Body of pancreas (tissue), 4 donors: Measurements from ENCODE around the gene LY6G6D. TPM values are rescaled to one million over a fixed set of nuclear protein-coding genes. Genes with fewer than 3 reads are reported as not detected.

ENCODE experiments used
- ATAC-seq: fragments of 150-250 bp; one replicate; pipeline ENCODE4 v1.9.1; 2016
- DNase-seq, 4 donors: peaks; one replicate each; pipeline ENCODE4 v3.0.0-alpha.2; 2019
- H3K27ac ChIP-seq, 4 donors: fragments of 200-600 bp; sonication (generic); 1 replicate in 3 of 4; 2 replicates in 1 of 4; pipeline versions ENCODE4 v1.5.1 to v1.6.1; 2016 to 2019; ENCODE audit warnings: mild to moderate bottlenecking in 1 of 4, mixed read lengths in 1 of 4, moderate library complexity in 1 of 4
- H3K27me3 ChIP-seq, 2 donors: fragments of 200-600 bp; sonication (generic); one replicate each; pipeline ENCODE4 v1.6.0; 2016; ENCODE audit warnings: mild to moderate bottlenecking in 1 of 2
- H3K36me3 ChIP-seq, 2 donors: fragments of 200-600 bp; sonication (generic); replicated peaks in 1 of 2; 2 replicates each; pipeline ENCODE4 v1.5.1; 2016; ENCODE audit warnings: low read depth in 2 of 2; ENCODE audit not compliant: insufficient read depth in 1 of 2
- H3K4me1 ChIP-seq: fragments of 200-600 bp; sonication (generic); one replicate; pipeline ENCODE4 v1.6.0; 2016
- H3K4me3 ChIP-seq, 2 donors: fragments of 200-600 bp; sonication (generic); 1 replicate in 1 of 2; 2 replicates in 1 of 2; pipeline ENCODE4 v1.5.1; 2016 to 2019
- H3K9me3 ChIP-seq, 3 donors: fragments of 200-600 bp; sonication (generic); 1 replicate in 2 of 3; 2 replicates in 1 of 3; pipeline ENCODE4 v1.5.1; 2016
- POLR2A ChIP-seq, 3 donors: fragments of 450-650 bp; IDR thresholded peaks; one replicate each; pipeline ENCODE4 v1.6.1; 2016; ENCODE audit warnings: antibody characterized with exemption in 3 of 3, mild to moderate bottlenecking in 2 of 3
- WGBS, 2 donors: methylation state at CpG; one replicate each; pipeline ENCODE4 v1.1.5; 2017; 5-methylcytosine and 5-hydroxymethylcytosine counted together
- intact Hi-C: fragments of 100-400 bp; cut with DNase I; formaldehyde crosslinking; loops from one replicate; pipeline ENCODE4 v1.15.1; 2023
- total RNA-seq, 2 donors: library from RNA; depleted of rRNA; stranded (reverse); fragments of >200 nt; gene quantifications; one replicate each; pipeline ENCODE4 v1.1.0, GENCODE V29; 2016
- TF ChIP-seq, protein P1 (sequence below), 7 experiments: fragments of 450-650 bp in 4 of 7; fragments of 200-600 bp in 3 of 7; sonication (generic) in 3 of 7; IDR thresholded peaks; one replicate each; pipeline ENCODE4 v1.5.1; 2016 to 2019; ENCODE audit warnings: antibody characterized with exemption in 7 of 7

Gene LY6G6D
- total RNA-seq, 2 donors from 2014 or later: not detected

GRCh38 chr6:31691564-31692108, 23.5 kb upstream of the LY6G6D start:
- no peaks in the 10 kb centered on the region for H3K9me3 ChIP-seq
- intact Hi-C loops: no loop called here
- WGBS, 2 donors: 98 to 100% methylated on average over 6 to 12 of the region's 12 CpGs
- ATAC-seq: no peak
- TF ChIP-seq POLR2A (IDR thresholded peaks at IDR 0.05): no peak
- TF ChIP-seq, protein P1, sequence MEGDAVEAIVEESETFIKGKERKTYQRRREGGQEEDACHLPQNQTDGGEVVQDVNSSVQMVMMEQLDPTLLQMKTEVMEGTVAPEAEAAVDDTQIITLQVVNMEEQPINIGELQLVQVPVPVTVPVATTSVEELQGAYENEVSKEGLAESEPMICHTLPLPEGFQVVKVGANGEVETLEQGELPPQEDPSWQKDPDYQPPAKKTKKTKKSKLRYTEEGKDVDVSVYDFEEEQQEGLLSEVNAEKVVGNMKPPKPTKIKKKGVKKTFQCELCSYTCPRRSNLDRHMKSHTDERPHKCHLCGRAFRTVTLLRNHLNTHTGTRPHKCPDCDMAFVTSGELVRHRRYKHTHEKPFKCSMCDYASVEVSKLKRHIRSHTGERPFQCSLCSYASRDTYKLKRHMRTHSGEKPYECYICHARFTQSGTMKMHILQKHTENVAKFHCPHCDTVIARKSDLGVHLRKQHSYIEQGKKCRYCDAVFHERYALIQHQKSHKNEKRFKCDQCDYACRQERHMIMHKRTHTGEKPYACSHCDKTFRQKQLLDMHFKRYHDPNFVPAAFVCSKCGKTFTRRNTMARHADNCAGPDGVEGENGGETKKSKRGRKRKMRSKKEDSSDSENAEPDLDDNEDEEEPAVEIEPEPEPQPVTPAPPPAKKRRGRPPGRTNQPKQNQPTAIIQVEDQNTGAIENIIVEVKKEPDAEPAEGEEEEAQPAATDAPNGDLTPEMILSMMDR (IDR thresholded peaks at IDR 0.05): no peak
- DNase-seq: no peak
- H3K27ac ChIP-seq: no peak overlapping the region
- H3K4me3 ChIP-seq: no peak overlapping the region
- peaks cover 0 to 15% of the 10 kb centered on the region in 2 donors for H3K36me3 ChIP-seq
- no peaks in the 10 kb centered on the region for H3K4me1 ChIP-seq
- no peaks in the 10 kb centered on the region for H3K27me3 ChIP-seq

DNA sequence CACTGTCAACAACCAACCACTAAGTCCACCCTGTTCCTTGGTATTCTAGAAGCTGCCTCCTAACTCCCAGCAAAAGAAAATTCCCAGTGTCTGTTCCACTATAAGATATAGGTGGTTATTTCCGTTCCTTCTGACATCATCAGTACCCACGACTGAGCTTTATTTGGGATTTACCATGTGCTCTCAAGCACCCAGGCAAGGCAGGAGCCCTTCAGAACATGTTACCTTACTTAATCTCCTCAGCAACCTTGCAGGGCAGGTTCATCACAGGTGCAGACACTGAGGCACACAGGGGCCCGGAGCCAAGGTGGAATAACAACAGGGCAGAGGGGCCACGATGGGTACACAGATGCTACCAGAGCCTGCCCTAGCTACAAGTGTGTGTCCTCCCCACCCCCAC, 22.8 kb upstream of the LY6G6D start:
- peaks cover 0 to 17% of the 10 kb centered on the region in 2 donors for H3K36me3 ChIP-seq
- H3K27me3 ChIP-seq: no peaks in the 10 kb centered on the region
- WGBS, 2 donors: 87 to 96% methylated on average over 3 to 4 of the region's 4 CpGs
- no peaks in the 10 kb centered on the region for H3K4me1 ChIP-seq
- intact Hi-C loops: no loop called here
- TF ChIP-seq, protein P1 (IDR thresholded peaks at IDR 0.05): no peak
- no peak for TF ChIP-seq POLR2A (IDR thresholded peaks at IDR 0.05)
- ATAC-seq: no peak
- no peak overlapping the region for H3K4me3 ChIP-seq
- H3K9me3 ChIP-seq: no peaks in the 10 kb centered on the region
- H3K27ac ChIP-seq: no peak overlapping the region
- DNase-seq: no peak

GRCh38 chr6:31692886-31693285, 22.3 kb upstream of the LY6G6D start:
- intact Hi-C loops: no loop called here
- Histone ChIP-seq H3K27me3 (no peaks in the 10 kb centered on the region), H3K9me3 (no peaks in the 10 kb centered on the region), H3K36me3 (peaks cover 0 to 15% of the 10 kb centered on the region in 2 donors), H3K4me1 (no peaks in the 10 kb centered on the region), H3K27ac (no peak overlapping the region), H3K4me3 (no peak overlapping the region)
- 87 to 95% methylated on average over 9 of the region's 9 CpGs for WGBS, 2 donors
- DNase-seq (no peak), ATAC-seq (no peak)
- no peak for TF ChIP-seq POLR2A (IDR thresholded peaks at IDR 0.05)
- TF ChIP-seq, protein P1 (IDR thresholded peaks at IDR 0.05): no peak

GRCh38 chr6:31693535-31693934, 21.6 kb upstream of the LY6G6D start:
- intact Hi-C loops: no loop called here
- ATAC-seq: no peak
- no peak overlapping the region for H3K4me3 ChIP-seq
- no peaks in the 10 kb centered on the region for H3K9me3 ChIP-seq
- H3K4me1 ChIP-seq: no peaks in the 10 kb centered on the region
- WGBS, 2 donors: 90 to 91% methylated on average over 6 of the region's 6 CpGs
- H3K27me3 ChIP-seq: no peaks in the 10 kb centered on the region
- DNase-seq: no peak
- no peak overlapping the region for H3K27ac ChIP-seq
- peaks cover 0 to 10% of the 10 kb centered on the region in 2 donors for H3K36me3 ChIP-seq
- no peak for TF ChIP-seq POLR2A (IDR thresholded peaks at IDR 0.05)
- TF ChIP-seq, protein P1 (IDR thresholded peaks at IDR 0.05): no peak

DNA sequence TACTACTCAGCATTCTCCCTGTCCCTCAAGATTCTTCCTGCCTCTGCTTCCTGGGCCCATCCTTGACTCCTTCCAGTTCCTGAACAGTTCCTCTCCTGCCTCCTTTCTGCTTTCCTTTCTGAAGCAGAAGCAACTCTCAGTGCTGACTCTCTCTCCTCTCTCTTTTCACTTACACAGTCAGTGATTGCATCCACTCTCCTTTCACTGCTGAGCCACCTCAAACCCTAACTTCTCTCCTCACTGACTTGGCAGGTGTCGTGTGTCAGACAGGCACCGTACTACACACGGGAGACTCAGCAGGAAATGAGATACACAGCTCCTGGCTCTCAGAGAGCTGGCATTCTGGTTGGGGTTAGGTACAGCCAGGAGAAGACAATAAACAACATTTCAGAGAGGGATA, 17.6 kb upstream of the LY6G6D start:
- no peak for ATAC-seq
- peaks cover 0 to 2% of the 10 kb centered on the region in 2 donors for H3K36me3 ChIP-seq
- TF ChIP-seq, protein P1 (IDR thresholded peaks at IDR 0.05): no peak
- no peak overlapping the region for H3K27ac ChIP-seq
- H3K4me1 ChIP-seq: peaks cover 17% of the 10 kb centered on the region
- 50 to 61% methylated on average over 3 of the region's 3 CpGs for WGBS, 2 donors
- H3K27me3 ChIP-seq: no peaks in the 10 kb centered on the region
- intact Hi-C loops: no loop called here
- no peak overlapping the region for H3K4me3 ChIP-seq
- no peak for DNase-seq
- H3K9me3 ChIP-seq: no peaks in the 10 kb centered on the region
